HG03520 (cell line): ENCODE data around the gene THUMPD3.

Experiments used
- ATAC-seq: cut with Tn5 transposase; IDR thresholded peaks from one replicate; pipeline ENCODE4 v1.9.1; 2021; ENCODE audit warnings: mild to moderate bottlenecking, moderate library complexity; ENCODE audit not compliant: unreplicated experiment

The THUMPD3 gene

DNA sequence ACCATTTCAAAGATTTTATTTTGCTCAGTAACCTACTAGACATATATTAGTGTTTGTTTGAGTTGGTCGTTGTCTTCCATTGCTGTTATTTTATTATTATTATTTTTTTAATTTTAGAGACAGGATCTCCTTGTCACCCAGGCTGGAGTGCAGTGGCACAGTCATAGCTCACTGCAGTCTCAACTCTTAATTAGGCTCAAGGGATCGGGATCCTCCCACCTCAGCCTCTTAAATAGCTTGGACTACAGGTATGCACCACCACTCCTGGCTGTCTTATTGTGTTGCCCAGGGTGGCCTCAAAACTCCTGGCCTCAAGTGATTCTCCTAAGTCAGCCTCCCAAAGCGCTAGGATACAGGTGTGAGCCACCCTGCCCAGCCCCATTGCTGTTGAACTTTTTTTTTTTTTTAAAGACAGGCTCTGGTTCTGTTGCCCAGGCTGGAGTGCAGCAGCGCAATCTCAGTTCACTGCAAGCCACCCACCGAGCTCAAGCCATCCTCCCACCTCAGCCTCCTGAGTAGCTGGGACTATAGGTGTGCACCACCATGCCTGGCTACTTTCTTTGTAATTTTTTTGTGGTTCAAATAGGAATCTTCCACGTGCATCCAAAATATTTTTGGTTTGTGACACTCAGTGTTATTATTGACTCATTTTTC lies 52.8 kb downstream of the THUMPD3 start:
- ATAC-seq, result no peak

DNA sequence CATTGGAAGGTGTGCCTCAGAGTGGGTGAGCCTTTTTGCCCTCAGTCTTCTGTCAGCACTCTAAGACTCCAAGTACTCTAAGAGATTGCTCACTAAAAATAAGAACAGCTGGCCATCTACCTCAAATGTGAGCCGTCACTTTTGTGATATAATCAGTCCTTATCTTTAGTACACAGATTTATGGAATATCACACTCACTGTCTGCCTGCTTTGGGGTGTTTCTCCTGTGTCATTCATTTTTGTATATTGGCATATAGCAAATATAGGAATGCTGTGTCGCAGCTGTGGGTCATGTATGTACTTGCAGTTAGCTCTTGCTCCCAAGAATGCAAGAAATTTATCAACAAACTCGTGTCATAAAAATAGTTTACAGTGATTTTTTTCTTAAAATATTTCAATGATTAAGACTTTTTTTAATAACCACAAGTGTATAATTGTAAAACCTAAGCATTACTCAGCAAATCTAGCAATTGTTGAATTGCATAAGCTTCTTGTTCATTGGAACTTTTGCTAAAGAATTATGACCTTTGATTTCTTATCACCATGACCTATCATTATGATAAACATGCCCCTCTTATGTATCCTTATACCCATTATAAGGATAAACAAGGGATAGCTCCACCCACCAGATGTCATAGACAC lies 53.4 kb downstream of the THUMPD3 start:
- no peak for ATAC-seq

DNA sequence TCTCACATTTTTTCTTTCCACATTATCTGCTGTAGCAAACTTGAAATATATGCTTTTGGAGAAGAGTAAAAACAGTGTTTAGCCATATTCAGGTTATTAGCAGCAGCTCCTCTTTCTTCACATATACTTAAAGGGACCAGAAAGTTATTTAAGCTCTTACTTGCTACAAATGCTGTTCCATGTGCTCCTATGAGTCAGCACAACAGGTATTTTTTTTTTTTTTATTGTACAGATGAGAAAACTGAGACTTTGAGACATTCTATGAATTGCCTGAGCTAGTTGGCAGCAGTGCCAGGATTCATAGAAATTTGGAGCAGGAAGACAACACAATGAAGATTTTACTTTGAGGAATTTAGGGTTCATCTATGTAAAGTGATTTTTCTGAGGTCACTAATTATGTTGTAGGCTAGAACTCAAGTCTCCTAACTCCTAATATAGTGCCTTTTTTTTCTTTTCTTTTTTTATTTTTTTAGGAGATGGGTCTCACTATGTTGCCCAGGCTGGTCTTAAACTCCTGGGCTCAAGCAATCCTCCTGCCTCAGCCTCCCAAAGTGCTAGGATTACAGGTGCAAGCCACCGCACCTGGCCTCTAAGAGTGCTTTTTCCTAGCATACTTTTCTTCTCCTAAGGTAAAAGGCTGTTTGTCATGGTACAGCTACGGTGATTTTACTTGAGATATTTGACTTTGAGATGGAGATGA lies 58.1 kb downstream of the THUMPD3 start:
- ATAC-seq, result no peak

DNA sequence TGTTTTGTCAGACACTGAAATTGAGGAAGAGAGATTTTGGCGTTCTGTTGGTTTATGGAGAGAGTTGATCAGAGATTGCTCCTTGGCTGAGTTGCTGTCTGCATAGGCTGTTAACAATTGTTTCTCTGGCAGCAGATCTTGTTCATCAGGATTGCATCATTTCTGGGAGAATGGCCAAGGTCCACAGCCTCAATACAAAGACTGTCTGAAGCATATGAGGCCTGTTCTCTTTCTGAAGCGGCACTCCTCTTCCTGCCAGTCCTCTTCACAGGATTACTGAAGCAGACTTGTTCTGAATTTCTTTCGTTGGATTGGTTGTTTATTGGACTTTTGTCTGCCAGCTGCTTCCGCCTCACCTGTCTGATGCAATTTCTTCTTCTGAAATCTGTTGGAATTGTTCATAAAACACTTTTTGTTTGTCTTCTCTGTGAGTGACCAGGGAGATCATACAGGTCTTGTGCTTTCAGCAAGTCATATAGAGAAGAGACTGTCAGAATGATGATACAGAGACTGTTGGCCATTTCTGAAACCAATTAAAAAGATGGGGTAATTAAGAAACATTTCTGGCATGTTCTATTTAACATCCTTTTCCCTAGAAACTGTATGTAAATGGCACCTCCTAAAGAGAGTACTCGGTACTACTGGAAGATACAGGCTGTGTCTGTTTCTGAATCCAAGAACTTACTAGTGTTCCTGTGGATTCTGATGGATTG lies 60.0 kb downstream of the THUMPD3 start:
- ATAC-seq, result no peak

DNA sequence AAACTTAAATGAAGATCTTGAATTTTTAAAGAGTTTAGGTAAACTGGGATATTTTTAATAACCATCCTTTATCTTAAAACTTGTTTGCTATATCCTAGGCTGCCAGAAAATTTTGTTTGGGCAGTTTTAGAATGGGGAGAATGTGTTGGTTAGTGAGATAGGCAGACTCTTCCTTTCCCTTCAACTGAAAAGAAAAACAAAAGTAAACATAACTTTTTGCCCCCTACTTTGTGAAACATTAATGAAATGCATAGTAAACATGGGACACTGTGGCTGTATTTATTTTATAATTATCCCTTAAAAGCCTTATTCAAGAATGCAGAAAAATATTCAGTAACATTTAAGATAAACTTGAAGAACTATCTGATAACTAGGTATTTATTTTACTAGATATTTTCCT lies 65.6 kb downstream of the THUMPD3 start:
- ATAC-seq, result no peak

DNA sequence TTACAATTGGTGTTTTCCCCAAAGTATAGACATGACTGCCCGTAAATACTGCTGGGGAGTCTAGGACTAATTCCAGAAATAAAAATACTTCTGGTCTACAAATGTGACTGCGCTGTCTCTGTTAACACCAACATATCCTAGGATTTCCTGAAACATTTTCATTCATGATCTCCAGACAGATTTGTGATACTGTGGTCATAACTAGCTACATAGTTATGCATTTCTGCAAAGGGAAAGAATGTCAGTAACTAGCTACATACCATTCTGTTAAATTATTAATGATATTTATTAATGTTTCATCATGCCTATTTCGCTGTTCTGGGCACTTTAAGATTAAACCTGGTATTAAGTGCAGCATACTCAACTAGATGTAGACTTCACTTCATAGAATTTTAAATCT lies 67.9 kb downstream of the THUMPD3 start:
- no peak for ATAC-seq

DNA sequence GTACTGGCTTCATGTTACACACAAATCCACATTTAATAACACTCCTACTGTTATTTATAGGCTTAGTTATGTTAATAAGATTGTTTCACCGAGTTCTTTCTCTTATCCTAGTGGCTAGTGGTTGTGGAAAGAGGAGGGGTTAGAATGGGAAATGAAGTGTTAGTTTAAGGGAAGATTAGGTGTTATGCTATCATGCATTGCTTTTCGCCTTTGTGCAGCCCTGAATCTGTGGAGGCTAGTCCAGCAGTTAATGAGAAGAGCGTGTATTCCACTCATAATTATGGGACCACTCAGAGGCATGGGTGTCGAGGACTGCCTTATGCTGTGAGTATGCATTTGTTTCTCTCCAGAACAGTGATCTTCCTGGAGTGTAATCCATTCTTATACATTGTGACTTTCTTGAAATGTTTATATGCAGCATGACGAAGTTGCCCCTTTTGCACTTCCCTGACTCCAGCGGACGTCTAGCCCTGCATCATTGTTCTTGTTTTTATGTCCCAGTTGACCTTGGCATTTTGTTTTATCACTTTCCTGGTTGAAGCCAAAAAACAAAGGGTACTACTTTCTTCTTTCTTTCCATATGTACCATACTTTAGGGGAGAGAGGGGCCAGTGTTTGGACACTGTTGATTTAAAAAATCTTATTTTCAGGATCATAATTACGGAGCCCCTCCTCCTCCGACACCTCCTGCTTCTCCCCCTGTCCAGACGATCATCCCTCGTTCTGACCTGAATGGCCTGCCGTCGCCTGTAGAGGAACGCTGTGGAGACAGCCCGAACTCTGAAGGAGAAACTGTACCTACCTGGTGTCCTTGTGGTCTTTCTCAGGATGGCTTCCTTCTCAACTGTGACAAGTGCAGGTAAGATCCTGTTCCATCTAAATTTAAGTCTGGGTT lies 71.0 kb downstream of the THUMPD3 start:
- no peak for ATAC-seq

DNA sequence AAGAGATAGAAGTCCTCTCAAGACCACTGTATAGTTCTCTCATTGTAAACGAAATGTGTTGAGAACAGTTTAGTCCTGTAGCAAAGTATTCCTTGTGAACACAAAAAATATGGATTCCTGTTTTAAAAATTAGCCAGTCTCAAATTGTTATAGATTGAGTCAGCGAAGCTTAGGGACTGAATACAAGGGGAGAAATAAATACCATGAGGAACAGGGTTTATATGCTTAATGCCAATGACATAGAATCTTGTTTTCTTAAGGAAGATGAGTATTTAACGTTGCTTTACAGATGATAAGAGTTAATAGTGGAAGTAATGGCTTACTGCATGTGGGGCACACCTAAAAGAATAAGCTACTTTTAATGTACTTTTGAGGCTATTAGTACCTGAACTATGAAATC lies 72.5 kb downstream of the THUMPD3 start:
- no peak for ATAC-seq
